DMS153 treated with DMSO at 0.1 percent for 48 hours (cell line): ENCODE data around the gene DGCR2.
"Not testable (repeated sequence)": the region's sequence is repeated elsewhere in the genome, so short reads cannot be mapped to it uniquely, and the experiment has no call there.

Experiments
- DNase-seq: peaks from one replicate; lab custom pipeline; 2025; ENCODE audit not compliant: unreplicated experiment; lab: John Stamatoyannopoulos, UW

The DGCR2 gene

GRCh38 chr22:19084586-19084985 lies 37.6 kb downstream of the DGCR2 start:
- DNase-seq: not testable (repeated sequence)

- DNase-seq: not testable (repeated sequence)
Measured at GRCh38 chr22:19084126-19084525, 38.1 kb downstream of the DGCR2 start.

GRCh38 chr22:19082793-19083192 lies 39.4 kb downstream of the DGCR2 start:
- DNase-seq: no peak

- no peak for DNase-seq
Measured at GRCh38 chr22:19082101-19082500, 40.1 kb downstream of the DGCR2 start.

- DNase-seq: no peak
Measured at GRCh38 chr22:19081351-19081750, 40.9 kb downstream of the DGCR2 start.

GRCh38 chr22:19080853-19081252 lies 41.4 kb downstream of the DGCR2 start:
- DNase-seq: no peak

GRCh38 chr22:19079691-19080090 lies 42.5 kb downstream of the DGCR2 start:
- DNase-seq: no peak

GRCh38 chr22:19075404-19075803 lies 46.8 kb downstream of the DGCR2 start:
- no peak for DNase-seq

- DNase-seq: not testable (repeated sequence)
Measured at GRCh38 chr22:19072853-19073252, 49.4 kb downstream of the DGCR2 start.

GRCh38 chr22:19070397-19071169 lies 51.6 kb downstream of the DGCR2 start:
- no peak for DNase-seq

- DNase-seq: no peak
Measured at GRCh38 chr22:19069451-19069850, 52.8 kb downstream of the DGCR2 start.

- no peak for DNase-seq
Measured at GRCh38 chr22:19068784-19069271, 53.4 kb downstream of the DGCR2 start.

GRCh38 chr22:19067696-19068348 lies 54.4 kb downstream of the DGCR2 start:
- no peak for DNase-seq

- DNase-seq: no peak
Measured at GRCh38 chr22:19066531-19067271, 55.5 kb downstream of the DGCR2 start.

GRCh38 chr22:19065929-19066328 lies 56.3 kb downstream of the DGCR2 start:
- no peak for DNase-seq

- no peak for DNase-seq
Measured at GRCh38 chr22:19065298-19065859, 56.8 kb downstream of the DGCR2 start.

- DNase-seq: no peak
Measured at GRCh38 chr22:19064354-19065054, 57.7 kb downstream of the DGCR2 start.

- DNase-seq: no peak
Measured at GRCh38 chr22:19063581-19064353, 58.4 kb downstream of the DGCR2 start.

- DNase-seq: no peak
Measured at GRCh38 chr22:19062943-19063308, 59.3 kb downstream of the DGCR2 start.
